Epithelial cell of esophagus (primary cell): ENCODE results near the gene S100A10.

Source experiments
- DNase-seq: peaks from one replicate; pipeline ENCODE4 v3.0.0; 2010; ENCODE audit warnings: low read depth
- H3K4me3 ChIP-seq: 2 replicates; pipeline ENCODE4 v1.5.1; 2011; ENCODE audit warnings: mild to moderate bottlenecking, low read length, control low read depth
- TF ChIP-seq, protein P1 (sequence below): IDR thresholded peaks from 2 replicates; pipeline ENCODE4 v1.5.1; 2011; ENCODE audit warnings: low read depth, mild to moderate bottlenecking, low read length, control low read depth, inconsistent platforms; ENCODE audit not compliant: insufficient read depth; ENCODE audit errors: missing control alignments

Gene S100A10

DNA sequence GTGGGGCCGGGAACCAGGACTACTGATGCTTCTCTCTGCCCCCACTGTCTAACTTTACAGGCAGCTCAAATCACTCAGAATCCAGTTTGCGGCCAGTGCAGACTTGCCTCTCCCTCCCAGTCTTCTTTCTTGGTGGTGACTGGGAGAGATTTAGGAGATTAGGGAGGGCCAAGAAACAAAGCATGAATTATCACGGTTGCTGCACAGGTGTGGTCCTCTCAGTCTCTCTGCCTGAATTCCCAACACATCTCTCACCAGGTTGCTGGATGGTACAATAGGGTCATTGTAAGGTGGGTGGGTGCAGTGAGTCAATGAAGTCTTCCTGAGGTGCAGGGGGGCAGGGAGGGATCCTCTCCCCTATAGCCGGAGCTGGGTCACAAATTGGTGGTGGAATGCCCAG is 30.6 kb upstream of the S100A10 start:
- H3K4me3 ChIP-seq: peak overlapping the region; percentile 7
- TF ChIP-seq, protein P1, sequence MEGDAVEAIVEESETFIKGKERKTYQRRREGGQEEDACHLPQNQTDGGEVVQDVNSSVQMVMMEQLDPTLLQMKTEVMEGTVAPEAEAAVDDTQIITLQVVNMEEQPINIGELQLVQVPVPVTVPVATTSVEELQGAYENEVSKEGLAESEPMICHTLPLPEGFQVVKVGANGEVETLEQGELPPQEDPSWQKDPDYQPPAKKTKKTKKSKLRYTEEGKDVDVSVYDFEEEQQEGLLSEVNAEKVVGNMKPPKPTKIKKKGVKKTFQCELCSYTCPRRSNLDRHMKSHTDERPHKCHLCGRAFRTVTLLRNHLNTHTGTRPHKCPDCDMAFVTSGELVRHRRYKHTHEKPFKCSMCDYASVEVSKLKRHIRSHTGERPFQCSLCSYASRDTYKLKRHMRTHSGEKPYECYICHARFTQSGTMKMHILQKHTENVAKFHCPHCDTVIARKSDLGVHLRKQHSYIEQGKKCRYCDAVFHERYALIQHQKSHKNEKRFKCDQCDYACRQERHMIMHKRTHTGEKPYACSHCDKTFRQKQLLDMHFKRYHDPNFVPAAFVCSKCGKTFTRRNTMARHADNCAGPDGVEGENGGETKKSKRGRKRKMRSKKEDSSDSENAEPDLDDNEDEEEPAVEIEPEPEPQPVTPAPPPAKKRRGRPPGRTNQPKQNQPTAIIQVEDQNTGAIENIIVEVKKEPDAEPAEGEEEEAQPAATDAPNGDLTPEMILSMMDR: no peak
- peak; percentile 93 for DNase-seq

DNA sequence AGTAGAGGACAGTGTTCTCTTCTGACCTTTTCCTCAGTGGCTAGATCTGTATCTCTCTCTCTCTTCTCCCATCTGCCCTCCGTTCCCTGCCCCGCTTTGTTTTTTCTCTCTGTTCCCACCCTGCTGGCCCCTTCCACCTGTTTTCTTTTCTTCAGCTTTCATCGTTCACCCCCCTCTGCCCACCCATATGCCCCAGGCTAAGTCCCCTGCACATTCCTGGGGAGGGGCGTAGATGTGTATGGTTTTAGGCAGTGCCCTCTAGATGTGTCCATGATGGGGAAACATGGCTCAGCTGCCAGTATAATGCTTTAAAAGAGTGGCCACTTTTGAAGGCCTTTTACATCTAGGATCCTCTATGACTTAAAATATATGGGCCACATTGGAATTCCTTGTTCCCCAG is 29.6 kb upstream of the S100A10 start:
- TF ChIP-seq, protein P1: no peak
- no peak for DNase-seq
- H3K4me3 ChIP-seq: no peak overlapping the region

DNA sequence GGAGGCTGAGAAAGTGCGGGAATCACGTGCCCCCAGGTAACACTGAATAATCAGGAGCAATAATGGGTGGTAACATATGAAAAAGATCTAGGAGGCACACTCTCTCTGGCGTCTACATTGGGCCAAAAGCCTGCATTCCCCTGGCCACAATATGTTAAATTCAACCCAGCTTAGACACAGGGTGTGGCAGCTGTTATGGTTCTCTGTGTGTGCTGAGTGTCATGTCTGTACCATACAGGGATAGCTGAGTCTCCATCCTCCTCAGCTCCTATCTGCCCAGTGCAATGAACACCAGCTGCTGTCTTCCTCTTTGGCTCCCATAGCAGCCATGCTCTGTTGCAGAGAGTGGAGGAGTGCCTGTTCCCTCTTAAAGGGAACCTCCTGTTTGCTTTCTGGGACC is 28.8 kb upstream of the S100A10 start:
- TF ChIP-seq, protein P1: no peak
- DNase-seq: no peak
- no peak overlapping the region for H3K4me3 ChIP-seq

DNA sequence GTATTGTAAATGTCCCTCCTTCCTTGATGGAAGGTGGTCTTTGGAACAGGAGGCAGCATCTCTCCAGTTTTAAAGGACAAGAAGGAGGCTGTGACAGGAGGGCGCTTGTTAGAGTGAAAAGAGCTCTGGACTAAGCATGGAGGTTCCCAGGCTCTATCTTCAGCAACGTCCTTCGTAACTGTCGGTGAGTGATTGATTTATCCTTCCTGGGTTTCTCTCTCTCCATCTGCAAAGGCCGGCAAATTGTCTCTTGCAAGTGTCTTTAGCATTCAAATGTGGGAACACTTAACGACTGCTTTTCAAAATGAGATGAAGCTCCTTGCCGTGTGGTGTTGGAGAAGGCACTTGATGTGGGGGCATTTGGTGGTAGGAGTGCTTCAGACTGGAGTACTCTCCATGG is 27.9 kb upstream of the S100A10 start:
- no peak overlapping the region for H3K4me3 ChIP-seq
- no peak for DNase-seq
- TF ChIP-seq, protein P1: no peak

DNA sequence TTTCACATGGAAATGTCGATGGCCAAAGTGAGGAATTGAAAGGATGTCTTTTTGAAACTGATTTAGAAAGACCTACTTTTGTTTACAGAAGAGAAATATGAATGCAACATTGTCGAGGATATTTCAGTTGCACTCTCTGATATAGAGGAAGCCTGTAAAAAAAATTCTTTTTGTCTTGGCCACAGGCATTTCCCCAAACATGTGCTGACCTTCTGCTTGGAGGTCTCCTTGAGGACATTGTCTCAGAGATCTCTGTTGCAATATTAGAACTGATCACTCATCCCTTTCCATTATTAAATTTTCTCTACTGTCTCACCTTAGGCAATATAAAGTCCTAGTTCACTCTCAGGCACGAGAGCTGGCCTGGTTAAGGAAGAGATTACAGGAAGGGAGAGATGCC is 27.2 kb upstream of the S100A10 start:
- TF ChIP-seq, protein P1: no peak
- no peak overlapping the region for H3K4me3 ChIP-seq
- DNase-seq: no peak

DNA sequence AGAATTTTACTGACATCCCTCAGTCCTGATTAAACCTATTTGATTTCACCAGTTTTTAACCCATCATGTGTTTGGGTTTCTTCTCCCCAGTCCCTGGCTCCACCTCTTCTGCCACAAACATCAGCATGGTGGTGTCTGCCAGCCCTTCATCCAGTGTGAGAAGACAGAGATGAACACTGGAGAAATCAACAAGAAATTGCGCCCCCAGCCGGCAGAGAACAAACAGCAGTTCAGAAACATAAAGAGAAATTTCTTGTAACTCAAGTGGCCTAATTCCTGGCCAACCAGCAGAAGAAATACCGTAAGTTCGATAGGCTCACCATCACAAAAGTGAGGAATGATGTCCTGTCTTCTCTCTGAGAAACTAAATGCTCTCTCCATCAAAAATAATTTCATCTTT is 24.9 kb upstream of the S100A10 start:
- H3K4me3 ChIP-seq: no peak overlapping the region
- TF ChIP-seq, protein P1: peak; percentile 40
- DNase-seq: peak; percentile 43

DNA sequence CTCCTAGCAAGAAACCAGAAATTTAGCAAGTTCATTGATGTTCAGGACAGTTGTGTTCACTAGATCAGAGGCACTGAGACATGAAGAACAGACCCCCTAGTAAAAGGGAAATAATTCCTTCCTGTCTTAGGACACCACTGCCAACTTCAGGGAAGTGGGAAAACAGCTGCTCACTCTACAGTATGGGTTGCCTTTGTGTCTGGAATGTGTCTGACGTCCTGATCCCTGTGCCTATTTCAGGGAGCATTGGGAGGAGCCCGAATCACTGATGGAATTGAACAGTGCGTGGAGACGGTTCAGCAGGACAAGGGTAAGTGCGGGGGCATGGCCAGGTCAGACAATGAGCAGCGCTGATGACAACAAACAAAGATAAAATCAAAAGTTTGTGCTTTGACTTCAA is 22.1 kb upstream of the S100A10 start:
- TF ChIP-seq, protein P1: no peak
- no peak for DNase-seq
- H3K4me3 ChIP-seq: no peak overlapping the region
